MCF 10A (cell line): ENCODE measurements around the gene CCDC179. TPM values are rescaled to one million over a fixed set of nuclear protein-coding genes. Genes with fewer than 3 reads are reported as not detected.

ENCODE experiments used
- BruUV-seq: library from RNA; stranded (reverse); fragments of 400-500 nt; replicated peaks from 2 replicates; lab custom pipeline; 2021; lab: Mats Ljungman, UMichigan
- CTCF ChIA-PET: fragments of 300-600 bp; sonication (Branson Sonifier 250); formaldehyde crosslinking; extraction: SDS; loops from one replicate; lab custom pipeline; 2021; ENCODE audit warnings: antibody characterized with exemption, inconsistent platforms; lab: Yijun Ruan, JAX
- POLR2A ChIA-PET: fragments of 300-600, 350-650 bp; sonication (Branson Sonifier 250); formaldehyde crosslinking; extraction: SDS; loops from one replicate; lab custom pipeline; 2020; ENCODE audit warnings: antibody characterized with exemption, inconsistent platforms; lab: Yijun Ruan, JAX
- DNase-seq: peaks from one replicate; pipeline ENCODE4 v3.0.0-alpha.2; 2018; ENCODE audit not compliant: unreplicated experiment
- H3K27ac Mint-ChIP-seq: one replicate; pipeline ENCODE4 v1.8.0; 2022; ENCODE audit warnings: mild to moderate bottlenecking, low read depth, mixed read lengths; ENCODE audit not compliant: unreplicated experiment
- H3K27me3 Mint-ChIP-seq: one replicate; pipeline ENCODE4 v1.8.0; 2022; ENCODE audit warnings: mixed read lengths; ENCODE audit not compliant: insufficient read depth, unreplicated experiment
- H3K36me3 Mint-ChIP-seq: one replicate; pipeline ENCODE4 v1.8.0; 2022; ENCODE audit warnings: mild to moderate bottlenecking, moderate library complexity, mixed read lengths; ENCODE audit not compliant: insufficient read depth, unreplicated experiment
- H3K4me1 Mint-ChIP-seq: one replicate; pipeline ENCODE4 v1.8.0; 2022; ENCODE audit warnings: mixed read lengths; ENCODE audit not compliant: insufficient read depth, unreplicated experiment
- H3K4me3 Mint-ChIP-seq: one replicate; pipeline ENCODE4 v1.8.0; 2022; ENCODE audit warnings: mild to moderate bottlenecking, moderate library complexity, mixed read lengths; ENCODE audit not compliant: unreplicated experiment
- H3K9me3 Mint-ChIP-seq: one replicate; pipeline ENCODE4 v1.8.0; 2022; ENCODE audit warnings: mixed read lengths; ENCODE audit not compliant: unreplicated experiment
- CTCF ChIP-seq: fragments of 200-600 bp; IDR thresholded peaks from one replicate; pipeline ENCODE4 v1.8.0; 2022; ENCODE audit warnings: antibody characterized with exemption, mild to moderate bottlenecking; ENCODE audit not compliant: unreplicated experiment
- intact Hi-C: fragments of 100-400 bp; cut with micrococcal nuclease; formaldehyde crosslinking; loops from 2 replicates; pipeline ENCODE4 v1.14.1; 2022
- total RNA-seq: library from RNA; stranded (reverse); gene quantifications from 2 replicates; pipeline ENCODE4 v1.2.3, GENCODE V29; 2022

The CCDC179 gene
- total RNA-seq, 1 experiment from 2014 or later: not detected

DNA sequence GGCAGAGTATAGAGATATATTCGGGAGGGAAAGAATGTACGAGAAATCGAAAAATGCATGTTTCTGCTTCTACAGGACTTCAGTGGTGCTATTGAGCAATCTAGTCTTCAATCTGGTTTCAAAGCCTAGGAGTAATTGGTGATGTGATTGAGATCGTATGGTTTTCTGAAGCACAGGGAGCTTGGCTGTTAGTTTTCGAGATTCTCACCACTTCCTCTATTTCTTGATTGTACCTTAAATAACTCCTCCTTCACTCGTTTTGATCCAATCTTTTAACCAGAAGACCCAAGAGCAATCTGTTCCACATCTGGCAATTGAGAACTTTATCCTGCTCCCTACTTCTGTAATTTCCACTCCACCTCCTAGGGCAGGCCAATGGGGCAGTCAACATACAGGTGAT, 518 bp downstream of the CCDC179 start:
- ChIA-PET POLR2A (no interaction called here), CTCF (interaction anchor here (0.5 to 2.3 kb wide), 3 partner anchors 8 to 1516 kb away, joined by 3 to 11 read pairs (median 3); no protein-coding TSS in a partner anchor)
- no peak for TF ChIP-seq CTCF
- H3K36me3 Mint-ChIP-seq: no peaks in the 10 kb centered on the region
- H3K27me3 Mint-ChIP-seq: peaks cover 18% of the 10 kb centered on the region
- no peak overlapping the region for H3K27ac Mint-ChIP-seq
- no peak overlapping the region for H3K4me3 Mint-ChIP-seq
- H3K9me3 Mint-ChIP-seq: no peaks in the 10 kb centered on the region
- no peaks in the 10 kb centered on the region for H3K4me1 Mint-ChIP-seq
- intact Hi-C loops: no loop called here
- no TSS peak for BruUV-seq
- no peak for DNase-seq

DNA sequence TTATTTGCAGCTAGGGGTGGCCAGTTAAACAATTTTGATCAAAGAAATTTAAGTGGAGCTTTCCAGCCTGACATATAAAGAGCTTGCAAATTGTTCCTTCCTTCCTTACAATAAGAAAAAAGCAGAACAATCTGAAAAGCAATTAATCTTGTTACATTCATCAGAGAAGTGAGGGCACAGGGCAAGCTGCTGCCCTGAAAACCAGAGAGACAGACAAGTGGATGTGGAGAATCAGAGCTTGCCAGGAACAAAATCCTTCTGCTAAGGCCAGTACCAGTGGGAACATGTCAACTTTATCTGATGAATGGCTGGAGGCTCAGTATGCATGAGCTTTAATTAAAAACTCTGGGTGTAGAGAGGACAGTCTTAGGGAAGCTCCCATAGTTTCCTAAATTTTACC, 8.8 kb downstream of the CCDC179 start:
- no peaks in the 10 kb centered on the region for H3K36me3 Mint-ChIP-seq
- POLR2A ChIA-PET: no interaction called here
- no peak overlapping the region for H3K27ac Mint-ChIP-seq
- H3K9me3 Mint-ChIP-seq: no peaks in the 10 kb centered on the region
- H3K4me1 Mint-ChIP-seq: no peaks in the 10 kb centered on the region
- no peak overlapping the region for H3K4me3 Mint-ChIP-seq
- CTCF ChIA-PET: interaction anchor here (1.1 kb wide), 1 partner anchor 9 kb away, joined by 3 read pairs; the partner anchor contains the start of gene CCDC179
- no TSS peak for BruUV-seq
- DNase-seq: no peak
- no peak for TF ChIP-seq CTCF
- intact Hi-C loops: no loop called here
- peaks cover 45% of the 10 kb centered on the region for H3K27me3 Mint-ChIP-seq

DNA sequence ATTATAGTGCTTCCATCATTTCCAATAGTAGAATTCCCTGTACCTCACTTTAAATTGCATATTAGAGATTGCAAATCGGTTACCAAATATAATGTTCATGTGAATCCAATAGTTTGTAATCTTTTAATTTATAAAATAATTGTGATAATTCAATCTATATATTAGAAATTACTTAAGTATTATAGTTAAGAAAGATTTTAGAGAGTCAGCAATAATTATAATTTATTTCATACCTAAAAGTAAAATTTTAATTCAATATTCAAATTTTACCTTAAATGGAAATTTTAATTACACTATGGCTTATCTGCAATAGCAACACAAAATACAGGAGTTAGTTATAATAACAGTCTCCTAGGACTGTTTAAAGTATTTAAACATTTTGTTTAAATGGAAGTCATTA, 13.5 kb downstream of the CCDC179 start:
- intact Hi-C loops: no loop called here
- Mint-ChIP-seq H3K27ac (no peak overlapping the region), H3K36me3 (no peaks in the 10 kb centered on the region), H3K4me3 (no peak overlapping the region), H3K27me3 (peaks cover 13% of the 10 kb centered on the region), H3K9me3 (no peaks in the 10 kb centered on the region), H3K4me1 (no peaks in the 10 kb centered on the region)
- ChIA-PET CTCF (no interaction called here), POLR2A (no interaction called here)
- no peak for DNase-seq
- no peak for TF ChIP-seq CTCF
- no TSS peak for BruUV-seq

DNA sequence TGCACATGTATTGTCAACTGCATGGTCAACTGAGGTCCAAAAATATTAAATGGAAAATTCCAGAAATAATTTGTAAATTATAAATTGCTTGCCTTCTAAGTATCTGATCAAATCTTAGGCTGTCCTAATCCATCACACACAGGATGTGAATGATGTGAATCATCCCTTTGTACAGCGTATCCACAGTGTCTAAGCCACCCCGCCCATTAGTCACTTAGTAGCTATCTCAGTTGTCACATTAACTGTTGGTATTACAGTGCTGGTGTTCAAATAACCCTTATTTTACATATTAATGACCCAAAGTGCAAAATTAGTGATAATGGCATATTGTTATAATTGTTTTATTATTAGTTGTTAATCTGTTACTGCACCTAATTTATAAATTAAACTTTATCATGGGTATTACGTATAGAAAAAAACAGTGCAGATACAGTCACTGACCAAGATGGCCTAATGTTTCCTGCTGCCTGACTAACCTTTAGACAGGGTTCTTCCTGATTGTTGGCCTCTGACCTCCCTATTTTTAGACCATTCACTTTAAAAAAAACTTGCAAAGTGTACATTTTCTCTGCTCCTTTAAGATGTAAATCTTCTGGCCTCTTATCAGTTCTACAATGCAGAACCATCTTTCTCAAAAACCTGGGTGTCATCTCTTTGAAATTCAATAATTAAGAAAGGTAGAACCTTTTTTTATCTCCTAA, 27.8 kb downstream of the CCDC179 start:
- intact Hi-C loops: no loop called here
- Mint-ChIP-seq H3K9me3 (no peaks in the 10 kb centered on the region), H3K4me1 (peaks cover 6% of the 10 kb centered on the region), H3K27ac (no peak overlapping the region), H3K4me3 (no peak overlapping the region), H3K36me3 (no peaks in the 10 kb centered on the region), H3K27me3 (peaks cover 14% of the 10 kb centered on the region)
- ChIA-PET POLR2A (no interaction called here), CTCF (no interaction called here)
- no TSS peak for BruUV-seq
- peak; percentile 6 for DNase-seq
- no peak for TF ChIP-seq CTCF
